NCI-H526 (cell line): ENCODE data around the gene SV2C.
A peak's percentile ranks its signal among the peaks of the same experiment; 100 is the strongest.

Experiments used
- DNase-seq, 2 experiments: peaks; one replicate each; lab custom pipeline; 2025; lab: John Stamatoyannopoulos, UW

SV2C gene

GRCh38 chr5:76256116-76256889 lies 173.1 kb downstream of the SV2C start:
- DNase-seq = peak; percentile 4 to 58

DNA sequence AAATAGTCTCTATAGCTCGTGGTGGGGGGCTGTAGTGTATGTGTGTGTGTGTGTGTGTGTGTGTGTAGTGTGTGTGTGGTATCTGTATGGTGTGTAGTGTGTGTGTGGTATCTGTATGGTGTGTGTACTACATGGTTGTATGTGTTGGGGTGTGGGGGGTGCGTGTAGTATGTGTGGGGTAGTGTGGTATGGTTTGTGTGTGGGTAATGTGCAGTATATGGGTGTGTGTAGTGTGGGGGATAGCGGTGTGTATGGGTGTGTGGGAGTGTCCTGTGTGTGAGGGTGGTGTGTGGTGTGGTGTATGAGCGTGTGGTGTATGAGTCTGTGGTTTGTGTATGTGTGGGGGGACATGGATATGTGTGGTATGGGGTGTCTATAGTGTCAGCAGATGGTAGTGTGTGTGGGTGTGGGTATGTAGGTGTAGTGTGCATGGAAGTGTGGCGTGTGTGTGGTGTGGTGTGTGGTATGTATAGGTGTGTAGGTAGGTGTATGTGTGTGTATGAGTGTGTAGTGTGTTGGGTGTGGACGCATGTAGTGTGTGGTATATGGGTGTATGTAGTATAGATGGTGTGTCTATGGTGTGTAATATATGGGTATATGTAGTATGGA lies 174.1 kb downstream of the SV2C start:
- DNase-seq = no peak

- DNase-seq = no peak
Measured at GRCh38 chr5:76257897-76258296, 174.7 kb downstream of the SV2C start.

- no peak for DNase-seq
Measured at GRCh38 chr5:76264681-76265080, 181.5 kb downstream of the SV2C start.

- no peak for DNase-seq
Measured at GRCh38 chr5:76269259-76269931, 186.2 kb downstream of the SV2C start.

DNA sequence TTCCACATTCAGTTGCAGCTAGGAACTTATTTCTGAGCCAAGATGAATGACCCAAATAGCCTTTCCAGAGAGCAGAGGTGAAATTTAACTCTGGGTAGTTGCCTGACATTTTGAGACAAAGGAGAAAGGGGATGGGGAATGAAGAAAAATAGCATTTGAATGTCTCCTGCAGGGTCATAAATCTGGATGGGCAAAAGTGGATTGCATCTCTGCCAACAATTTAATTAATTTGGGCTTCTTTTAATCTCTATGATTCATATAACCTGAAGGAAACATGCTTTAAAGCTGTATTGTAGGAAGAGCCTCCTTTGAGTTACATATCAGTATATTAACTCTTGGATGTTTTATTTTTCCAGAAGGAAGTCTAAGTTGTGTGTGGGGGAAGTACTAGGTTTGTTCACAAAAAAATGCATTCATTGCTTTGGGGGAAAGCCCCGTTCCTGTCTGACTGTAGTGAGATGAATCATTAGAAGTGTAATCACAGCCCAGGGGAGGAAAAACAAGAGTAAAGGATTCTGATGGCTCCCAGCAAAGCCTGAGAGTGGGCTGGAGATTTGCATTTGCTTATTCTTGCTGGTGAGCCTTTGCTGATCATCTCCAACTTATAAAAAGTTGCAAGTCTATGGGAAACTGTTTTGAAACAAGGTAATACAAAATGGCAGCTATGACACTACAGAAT lies 186.9 kb downstream of the SV2C start:
- no peak for DNase-seq

- DNase-seq = no peak
Measured at GRCh38 chr5:76271836-76272235, 188.7 kb downstream of the SV2C start.

- DNase-seq = no peak
Measured at GRCh38 chr5:76273206-76273885, 190.2 kb downstream of the SV2C start.

DNA sequence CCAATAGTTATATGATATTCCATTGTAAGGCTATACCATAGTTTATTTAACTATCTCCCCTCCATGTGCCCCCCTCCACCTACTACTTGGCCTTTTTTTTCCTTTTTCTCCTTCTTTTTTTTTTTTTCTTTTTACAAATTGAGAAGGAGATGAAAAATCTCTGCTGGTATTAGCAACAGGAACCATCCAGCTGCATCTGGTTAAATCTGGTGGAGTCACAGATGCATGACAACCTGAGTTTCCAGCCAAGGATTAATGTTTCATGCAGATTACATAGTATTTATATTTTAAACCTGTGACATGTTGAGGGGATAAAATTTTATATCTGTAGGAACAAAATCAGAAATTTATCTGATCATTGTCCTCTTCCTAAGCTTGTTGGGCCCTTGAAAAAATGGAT lies 191.4 kb downstream of the SV2C start:
- DNase-seq = no peak

DNA sequence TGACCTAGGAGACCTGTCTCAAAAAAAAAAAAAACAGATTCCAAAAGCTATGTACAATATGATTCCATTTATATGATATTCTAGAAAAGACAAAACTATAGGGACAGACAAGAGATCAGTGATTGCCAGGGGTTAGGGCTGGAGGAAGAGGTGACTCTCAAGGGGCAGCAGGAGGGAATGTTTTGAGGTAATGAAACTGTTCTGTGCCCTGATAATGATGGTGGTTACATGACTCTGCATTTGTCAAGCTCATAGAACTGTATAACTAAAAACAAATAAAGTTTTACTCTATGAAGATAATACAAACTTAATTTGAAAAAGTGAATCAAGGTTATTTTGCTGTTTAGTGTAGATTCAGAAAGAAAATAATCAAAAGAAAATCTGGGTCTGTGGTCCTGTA lies 194.6 kb downstream of the SV2C start:
- DNase-seq = no peak

- no peak for DNase-seq
Measured at GRCh38 chr5:76278261-76278789, 195.1 kb downstream of the SV2C start.

GRCh38 chr5:76280494-76280893 lies 197.3 kb downstream of the SV2C start:
- no peak for DNase-seq

DNA sequence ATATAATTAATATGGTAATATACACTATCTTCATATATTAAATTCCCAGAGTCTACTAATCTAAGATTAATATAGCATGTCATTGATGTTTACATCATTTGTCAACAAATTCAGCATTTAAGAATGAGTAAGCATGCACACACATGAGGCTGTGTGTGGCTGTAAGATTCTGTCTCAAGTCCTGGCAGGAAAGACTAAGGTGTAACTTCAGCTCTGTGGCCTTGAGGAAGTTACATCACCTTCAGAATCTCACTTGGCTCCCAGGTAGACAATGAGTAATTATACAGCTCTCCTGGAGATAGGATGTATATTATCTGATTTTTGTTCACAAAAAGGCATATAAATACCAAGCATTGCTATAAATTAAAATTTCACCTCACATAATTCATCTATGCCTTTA lies 200.5 kb downstream of the SV2C start:
- DNase-seq = no peak

DNA sequence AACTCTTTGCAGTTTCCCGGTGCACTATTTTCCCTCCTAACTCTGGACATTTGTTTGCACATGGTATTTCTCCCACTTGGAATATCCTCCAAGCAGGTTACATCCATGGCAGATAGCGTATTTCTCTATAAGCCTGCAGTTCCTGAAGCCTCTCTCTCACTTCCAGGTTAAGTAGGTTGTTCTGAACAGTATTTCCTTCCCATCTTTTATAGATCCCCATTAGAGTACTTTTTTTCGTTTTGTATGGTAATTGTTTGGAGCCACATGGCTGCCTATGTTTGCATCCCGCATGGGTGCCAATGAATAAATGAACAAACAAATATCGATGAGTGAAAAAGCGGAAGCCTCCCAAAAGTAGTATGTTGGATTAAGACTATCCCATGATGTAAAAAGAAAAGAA lies 206.5 kb downstream of the SV2C start:
- no peak for DNase-seq

DNA sequence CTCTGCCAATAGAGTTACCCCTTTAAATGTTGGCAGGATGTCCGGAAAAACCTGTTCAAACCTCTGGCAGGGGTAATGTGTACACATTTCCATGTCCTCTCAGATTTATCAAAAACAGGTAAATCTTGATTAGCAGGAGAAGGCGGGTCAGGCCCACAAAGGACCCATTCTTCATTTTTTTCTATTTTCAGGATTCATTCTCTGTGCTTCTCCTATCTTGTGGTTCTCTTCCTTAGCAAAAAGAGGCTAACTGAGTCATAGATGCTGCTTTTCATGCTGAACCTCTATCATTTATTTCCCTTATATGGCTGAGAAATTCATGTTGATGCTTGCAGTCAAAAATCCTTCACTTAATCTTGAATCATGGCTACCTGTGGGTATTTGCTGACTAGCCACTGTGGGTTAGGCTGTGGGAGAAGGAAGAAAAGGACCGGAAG lies 207.2 kb downstream of the SV2C start:
- no peak for DNase-seq

DNA sequence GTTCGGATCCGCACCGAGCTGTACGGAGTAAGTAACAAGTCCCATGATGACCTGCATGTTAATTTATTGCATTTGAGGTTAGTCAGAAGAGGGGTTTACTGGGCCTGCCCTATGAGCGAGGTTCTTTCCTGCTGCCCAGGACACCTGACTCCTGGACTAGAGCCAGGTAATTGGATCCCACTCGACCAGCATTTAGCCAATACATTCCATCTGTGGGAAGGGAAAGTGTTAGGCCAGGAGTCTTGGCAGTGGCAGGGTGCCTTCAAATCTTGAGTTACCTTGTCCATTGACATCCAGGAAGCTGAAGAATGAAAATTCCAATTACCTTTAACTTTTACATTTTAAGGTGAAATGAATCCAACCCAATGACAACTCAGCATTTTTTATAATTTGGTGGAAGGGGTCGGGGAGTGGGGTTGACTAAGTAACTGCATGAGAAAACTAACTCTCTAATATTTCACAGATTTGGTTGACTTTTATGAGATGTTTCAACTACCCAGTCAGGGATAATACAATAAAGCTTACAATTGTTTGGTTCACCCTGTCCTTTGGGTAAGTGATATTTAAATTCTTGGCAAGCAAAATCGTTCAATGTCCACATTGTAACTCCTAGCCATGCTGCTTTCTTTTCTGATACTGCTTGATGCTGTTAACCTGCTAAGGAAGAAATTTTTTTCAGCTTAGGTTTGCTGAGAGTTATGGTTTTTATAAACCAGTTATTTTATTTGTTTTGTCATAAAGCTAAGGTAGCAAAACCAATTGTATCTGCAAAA lies 208.3 kb downstream of the SV2C start:
- no peak for DNase-seq

GRCh38 chr5:76292620-76293322 lies 209.6 kb downstream of the SV2C start:
- no peak for DNase-seq

DNA sequence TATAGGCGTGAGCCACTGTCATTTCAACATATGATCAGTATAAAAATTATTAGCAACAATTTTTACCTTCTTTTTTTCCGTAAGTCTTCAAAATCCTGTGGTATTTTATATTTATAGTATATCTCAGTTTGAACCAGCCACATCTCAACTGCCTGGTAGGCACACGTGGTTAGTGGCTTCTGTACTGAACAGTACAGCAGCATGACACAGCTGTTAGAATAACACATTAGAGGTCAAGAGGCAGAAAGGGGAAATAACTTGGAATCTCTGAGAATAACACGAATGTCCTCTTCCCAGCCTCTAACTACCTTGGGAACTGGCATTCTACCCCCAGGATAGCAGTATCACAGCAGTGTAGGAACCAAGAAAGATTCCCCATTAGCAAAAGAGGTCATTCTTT lies 211.4 kb downstream of the SV2C start:
- no peak for DNase-seq

DNA sequence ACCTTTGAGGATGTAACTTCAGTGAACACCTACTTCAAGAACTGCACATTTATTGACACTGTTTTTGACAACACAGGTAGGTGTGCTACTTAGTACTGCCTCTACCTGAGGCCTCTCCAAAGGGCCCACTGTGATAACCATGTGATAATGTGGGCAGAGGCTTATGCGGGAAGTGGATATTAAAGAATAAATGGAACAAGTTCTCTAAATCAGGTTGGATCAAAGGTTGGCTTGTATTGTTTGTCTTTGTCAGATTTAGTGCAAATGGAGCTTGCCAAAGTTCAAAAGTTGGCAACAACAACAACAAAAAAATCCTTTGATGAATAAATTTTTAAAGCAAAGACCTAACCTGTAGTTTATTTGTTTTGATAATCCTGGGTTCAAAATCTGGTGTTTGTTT lies 215.7 kb downstream of the SV2C start:
- DNase-seq = no peak

DNA sequence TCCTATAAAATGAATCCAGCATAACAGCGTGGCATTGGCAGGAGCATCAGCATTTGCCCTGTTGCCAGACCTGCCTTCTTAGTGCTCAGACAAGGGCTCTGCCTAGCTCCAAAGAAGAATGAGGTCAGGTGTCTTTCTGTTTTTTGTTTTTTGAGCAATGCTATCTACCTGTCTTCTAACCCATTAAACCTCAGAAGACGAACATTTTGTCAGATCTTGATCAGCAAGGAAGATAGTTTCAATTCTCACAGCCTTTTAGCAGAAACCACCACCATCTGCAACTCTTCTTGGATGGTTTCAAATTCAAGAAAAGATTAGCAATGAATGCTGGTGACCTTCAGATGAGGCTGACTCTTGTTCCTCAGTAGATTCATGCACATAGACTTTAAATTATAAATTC lies 216.4 kb downstream of the SV2C start:
- no peak for DNase-seq
